ENCODE data around the gene NCBP2.

Gene NCBP2

DNA sequence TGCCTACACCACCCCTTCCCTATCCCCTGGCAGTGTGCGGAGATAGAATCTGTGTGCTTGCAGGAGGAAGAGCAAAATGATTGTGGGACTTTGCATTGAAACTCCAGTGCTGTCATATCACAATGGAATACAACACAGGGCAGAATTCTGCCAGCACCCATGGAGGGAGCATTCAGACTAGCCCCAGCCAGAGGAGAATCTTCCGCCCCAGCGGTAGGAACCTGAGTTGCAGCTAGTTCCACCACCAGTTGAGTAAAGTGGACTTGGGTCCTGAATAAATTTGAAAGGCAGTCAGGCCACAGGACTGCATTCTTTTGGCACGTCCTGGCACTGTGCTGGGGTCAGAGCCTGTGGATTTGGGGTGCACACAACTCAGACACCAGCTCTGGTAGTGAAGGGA lies 27.5 kb downstream of the NCBP2 start:
- H3K27ac ChIP-seq (ENCODE audit: low read length): no peak overlapping the region
- H3K79me2 ChIP-seq (ENCODE audit: insufficient read depth, low read length): no peaks in the 10 kb centered on the region
- no peaks in the 10 kb centered on the region for H3K27me3 ChIP-seq (ENCODE audit: insufficient read depth, low read length, poor library complexity)
- no peak overlapping the region for H3K9ac ChIP-seq (ENCODE audit: low read depth, low read length)
- ATAC-seq (ENCODE audit: insufficient read depth, low read depth) (no peak), DNase-seq (no peak)
- H3K4me2 ChIP-seq (ENCODE audit: insufficient read depth, low read length): no peak overlapping the region
- no peak for TF ChIP-seq EZH2 (IDR thresholded peaks at IDR 0.05; ENCODE audit: borderline replicate concordance, low read depth, low read length, severe bottlenecking)
- no peak for TF ChIP-seq CTCF (IDR thresholded peaks at IDR 0.05; ENCODE audit: borderline replicate concordance, extremely low read depth, low read length, poor library complexity, severe bottlenecking)
- H3K36me3 ChIP-seq (ENCODE audit: insufficient read depth, low read length): peaks cover 21% of the 10 kb centered on the region
- H3K4me3 ChIP-seq (ENCODE audit: low read depth in 1 of 2, low read length in 2 of 2): no peak overlapping the region
- no peak overlapping the region for H2AFZ ChIP-seq (ENCODE audit: low read depth, low read length)
- H4K20me1 ChIP-seq (ENCODE audit: insufficient read depth, low read length): no peaks in the 10 kb centered on the region
- no peaks in the 10 kb centered on the region for H3K4me1 ChIP-seq (ENCODE audit: insufficient read depth, low read length)
- H3K9me3 ChIP-seq (ENCODE audit: insufficient read depth, low read length, severe bottlenecking): no peaks in the 10 kb centered on the region

DNA sequence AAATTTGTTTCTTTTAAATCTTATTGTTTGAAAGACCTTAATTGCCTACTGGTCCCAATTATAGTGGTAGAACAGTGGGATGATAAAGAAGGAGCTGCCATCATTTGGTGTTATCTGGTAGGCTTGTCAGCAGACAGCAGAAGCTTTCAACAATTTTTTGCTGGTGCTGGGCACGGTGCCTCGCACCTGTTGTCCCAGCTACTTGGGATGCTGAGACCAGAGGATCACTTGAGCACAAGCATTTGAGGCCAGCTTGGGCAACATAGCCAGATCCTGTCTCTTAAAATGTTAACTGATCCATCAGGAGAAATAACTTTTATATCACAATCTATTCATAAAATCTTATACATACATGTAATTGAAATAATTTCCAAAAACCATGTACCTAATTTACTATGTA lies 38.6 kb downstream of the NCBP2 start:
- Histone ChIP-seq H4K20me1 (ENCODE audit: insufficient read depth, low read length) (no peaks in the 10 kb centered on the region), H3K4me2 (ENCODE audit: insufficient read depth, low read length) (no peak overlapping the region), H3K27me3 (ENCODE audit: insufficient read depth, low read length, poor library complexity) (no peaks in the 10 kb centered on the region), H3K4me1 (ENCODE audit: insufficient read depth, low read length) (no peaks in the 10 kb centered on the region), H3K4me3 (ENCODE audit: low read depth in 1 of 2, low read length in 2 of 2) (no peak overlapping the region), H3K79me2 (ENCODE audit: insufficient read depth, low read length) (no peaks in the 10 kb centered on the region), H3K9ac (ENCODE audit: low read depth, low read length) (no peak overlapping the region), H3K9me3 (ENCODE audit: insufficient read depth, low read length, severe bottlenecking) (no peaks in the 10 kb centered on the region), H2AFZ (ENCODE audit: low read depth, low read length) (no peak overlapping the region), H3K27ac (ENCODE audit: low read length) (no peak overlapping the region), H3K36me3 (ENCODE audit: insufficient read depth, low read length) (peaks cover 68% of the 10 kb centered on the region)
- ATAC-seq (ENCODE audit: insufficient read depth, low read depth) (no peak), DNase-seq (no peak)
- no peak for TF ChIP-seq CTCF (IDR thresholded peaks at IDR 0.05; ENCODE audit: borderline replicate concordance, extremely low read depth, low read length, poor library complexity, severe bottlenecking)
- TF ChIP-seq EZH2 (IDR thresholded peaks at IDR 0.05; ENCODE audit: borderline replicate concordance, low read depth, low read length, severe bottlenecking): no peak

- no peak overlapping the region for H3K4me2 ChIP-seq (ENCODE audit: insufficient read depth, low read length)
- H3K9me3 ChIP-seq (ENCODE audit: insufficient read depth, low read length, severe bottlenecking): no peaks in the 10 kb centered on the region
- ATAC-seq (ENCODE audit: insufficient read depth, low read depth): no peak
- H3K36me3 ChIP-seq (ENCODE audit: insufficient read depth, low read length): peaks cover 70% of the 10 kb centered on the region
- peaks cover under 1% of the 10 kb centered on the region; the same call in 1 of the 2 replicates for H4K20me1 ChIP-seq (ENCODE audit: insufficient read depth, low read length)
- no peak overlapping the region for H3K9ac ChIP-seq (ENCODE audit: low read depth, low read length)
- H3K27ac ChIP-seq (ENCODE audit: low read length): no peak overlapping the region
- peaks cover 4% of the 10 kb centered on the region for H3K79me2 ChIP-seq (ENCODE audit: insufficient read depth, low read length)
- H3K27me3 ChIP-seq (ENCODE audit: insufficient read depth, low read length, poor library complexity): no peaks in the 10 kb centered on the region
- TF ChIP-seq CTCF (IDR thresholded peaks at IDR 0.05; ENCODE audit: borderline replicate concordance, extremely low read depth, low read length, poor library complexity, severe bottlenecking) (no peak), EZH2 (IDR thresholded peaks at IDR 0.05; ENCODE audit: borderline replicate concordance, low read depth, low read length, severe bottlenecking) (no peak)
- no peak for DNase-seq
- H2AFZ ChIP-seq (ENCODE audit: low read depth, low read length): no peak overlapping the region
- no peak overlapping the region for H3K4me3 ChIP-seq (ENCODE audit: low read depth in 1 of 2, low read length in 2 of 2)
- H3K4me1 ChIP-seq (ENCODE audit: insufficient read depth, low read length): no peaks in the 10 kb centered on the region
Observed at GRCh38 chr3:196902296-196902695, 40.0 kb downstream of the NCBP2 start.

DNA sequence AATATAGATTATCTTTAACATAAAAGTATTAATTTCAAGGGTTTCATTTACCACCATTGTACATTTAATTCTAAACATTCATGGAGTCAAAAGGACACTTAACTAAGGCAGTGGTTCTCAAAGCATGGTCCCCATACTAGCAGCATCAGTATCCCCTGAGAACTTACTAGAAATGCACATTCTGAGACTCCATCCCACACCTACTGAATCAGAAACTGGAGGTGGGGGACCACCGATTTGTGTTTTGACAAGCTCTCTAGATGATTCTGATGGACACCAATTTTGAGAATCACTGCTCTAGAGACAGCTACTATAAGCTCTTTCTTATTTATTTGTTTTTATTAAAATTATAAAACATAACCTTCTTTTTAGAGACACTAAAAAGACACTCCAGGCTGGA lies 40.6 kb downstream of the NCBP2 start:
- no peak overlapping the region for H2AFZ ChIP-seq (ENCODE audit: low read depth, low read length)
- H3K36me3 ChIP-seq (ENCODE audit: insufficient read depth, low read length): peaks cover 68% of the 10 kb centered on the region

More for the DNA sequence above, 40.6 kb downstream of the NCBP2 start:
- Histone ChIP-seq H3K79me2 (ENCODE audit: insufficient read depth, low read length) (peaks cover 10% of the 10 kb centered on the region), H4K20me1 (ENCODE audit: insufficient read depth, low read length) (peaks cover 2% of the 10 kb centered on the region; the same call in 1 of the 2 replicates), H3K4me1 (ENCODE audit: insufficient read depth, low read length) (no peaks in the 10 kb centered on the region), H3K27ac (ENCODE audit: low read length) (no peak overlapping the region), H3K4me3 (ENCODE audit: low read depth in 1 of 2, low read length in 2 of 2) (no peak overlapping the region), H3K9me3 (ENCODE audit: insufficient read depth, low read length, severe bottlenecking) (no peaks in the 10 kb centered on the region), H3K9ac (ENCODE audit: low read depth, low read length) (no peak overlapping the region), H3K4me2 (ENCODE audit: insufficient read depth, low read length) (no peak overlapping the region), H3K27me3 (ENCODE audit: insufficient read depth, low read length, poor library complexity) (no peaks in the 10 kb centered on the region)
- ATAC-seq (ENCODE audit: insufficient read depth, low read depth) (no peak), DNase-seq (no peak)
- TF ChIP-seq EZH2 (IDR thresholded peaks at IDR 0.05; ENCODE audit: borderline replicate concordance, low read depth, low read length, severe bottlenecking) (no peak), CTCF (IDR thresholded peaks at IDR 0.05; ENCODE audit: borderline replicate concordance, extremely low read depth, low read length, poor library complexity, severe bottlenecking) (no peak)
